IMR-90 (cell line): Measurements from ENCODE around the gene SLF2. TPM values are rescaled to one million over a fixed set of nuclear protein-coding genes. Genes with fewer than 3 reads are reported as not detected.

Experiments
- ATAC-seq: fragments of 200-7000 bp; cut with Tn5 transposase; 2 replicates; pipeline ENCODE4 v1.9.1; 2020; ENCODE audit warnings: low read depth, mild to moderate bottlenecking, moderate library complexity
- BruUV-seq: library from RNA; stranded (reverse); fragments of 400-500 nt; replicated peaks from 2 replicates; lab custom pipeline; 2021; lab: Mats Ljungman, UMichigan
- CTCF ChIA-PET: fragments of 300-600 bp; formaldehyde crosslinking; extraction: SDS; loops from one replicate; lab custom pipeline; 2021; ENCODE audit warnings: antibody characterized with exemption; lab: Yijun Ruan, JAX
- POLR2A ChIA-PET: fragments of 300-600 bp; sonication (Branson Sonifier 250); formaldehyde crosslinking; loops from one replicate; lab custom pipeline; 2022; ENCODE audit warnings: antibody characterized with exemption; ENCODE audit not compliant: unreplicated experiment; lab: Charles Lee
- DNase-seq: peaks from one replicate; pipeline ENCODE4 v3.0.0; 2013
- H2AFZ ChIP-seq: replicated peaks from 2 replicates; pipeline ENCODE3; 2013; ENCODE audit warnings: low read length, mild to moderate bottlenecking; ENCODE audit not compliant: poor library complexity
- H2AK5ac ChIP-seq: 2 replicates; pipeline ENCODE4 v1.6.1; 2013; ENCODE audit warnings: low read depth, low read length, inconsistent platforms
- H2AK9ac ChIP-seq: replicated peaks from 2 replicates; pipeline ENCODE3; 2013; ENCODE audit warnings: mild to moderate bottlenecking, low read depth, low read length, moderate library complexity; ENCODE audit not compliant: poor library complexity
- H2BK120ac ChIP-seq: 2 replicates; pipeline ENCODE4 v1.6.1; 2013; ENCODE audit warnings: low read depth, low read length, inconsistent platforms
- H2BK15ac ChIP-seq: 3 replicates; pipeline ENCODE4 v1.6.1; 2013; ENCODE audit warnings: low read depth, low read length, inconsistent platforms
- H2BK20ac ChIP-seq: 2 replicates; pipeline ENCODE4 v1.6.1; 2013; ENCODE audit warnings: low read depth, mild to moderate bottlenecking, inconsistent platforms, low read length, moderate library complexity
- H2BK5ac ChIP-seq: 2 replicates; pipeline ENCODE4 v1.6.1; 2013; ENCODE audit warnings: mild to moderate bottlenecking, low read depth, low read length, inconsistent platforms; ENCODE audit not compliant: poor library complexity, severe bottlenecking
- H3K14ac ChIP-seq: replicated peaks from 2 replicates; pipeline ENCODE4 v1.6.1; 2013; ENCODE audit warnings: low read depth, low read length, inconsistent platforms
- H3K18ac ChIP-seq: 2 replicates; pipeline ENCODE4 v1.6.1; 2013; ENCODE audit warnings: low read depth, low read length, control low read depth
- H3K23ac ChIP-seq: 2 replicates; pipeline ENCODE4 v1.6.1; 2013; ENCODE audit warnings: low read depth, low read length, inconsistent platforms
- H3K27ac ChIP-seq: 2 replicates; pipeline ENCODE4 v1.5.1; 2013; ENCODE audit warnings: mild to moderate bottlenecking, control low read depth, low read length; ENCODE audit not compliant: insufficient read depth
- H3K27me3 ChIP-seq: 2 replicates; pipeline ENCODE4 v1.6.1; 2013; ENCODE audit warnings: low read length; ENCODE audit not compliant: control insufficient read depth, insufficient read depth
- H3K36me3 ChIP-seq: 2 replicates; pipeline ENCODE4 v1.6.1; 2013; ENCODE audit warnings: low read length, mixed read lengths; ENCODE audit not compliant: control insufficient read depth, insufficient read depth
- H3K4ac ChIP-seq: 2 replicates; pipeline ENCODE4 v1.6.1; 2013; ENCODE audit warnings: low read depth, low read length, inconsistent platforms
- H3K4me1 ChIP-seq: 2 replicates; pipeline ENCODE4 v1.6.1; 2013; ENCODE audit warnings: low read length, mixed read lengths; ENCODE audit not compliant: control insufficient read depth, insufficient read depth
- H3K4me2 ChIP-seq: 2 replicates; pipeline ENCODE4 v1.6.1; 2013; ENCODE audit warnings: low read depth, mild to moderate bottlenecking, control low read depth, low read length, moderate library complexity
- H3K4me3 ChIP-seq: 2 replicates; pipeline ENCODE4 v1.5.1; 2013; ENCODE audit warnings: low read depth, mild to moderate bottlenecking, control low read depth, low read length, moderate library complexity; ENCODE audit not compliant: insufficient read depth
- H3K56ac ChIP-seq: 2 replicates; pipeline ENCODE4 v1.6.1; 2013; ENCODE audit warnings: low read length, inconsistent platforms; ENCODE audit not compliant: insufficient read depth; ENCODE audit errors: extremely low read depth
- H3K79me1 ChIP-seq, 2 experiments: 2 replicates each; pipeline ENCODE4 v1.6.1; 2013; ENCODE audit warnings: low read length in 2 of 2, inconsistent platforms in 1 of 2, low read depth in 1 of 2
- H3K9ac ChIP-seq: 2 replicates; pipeline ENCODE4 v1.6.1; 2013; ENCODE audit warnings: low read depth, low read length, control low read depth
- H3K9me1 ChIP-seq: 2 replicates; pipeline ENCODE4 v1.6.1; 2013; ENCODE audit warnings: low read length, inconsistent platforms; ENCODE audit not compliant: insufficient read depth
- H3K9me3 ChIP-seq: 2 replicates; pipeline ENCODE4 v1.6.1; 2013; ENCODE audit warnings: low read length; ENCODE audit not compliant: control insufficient read depth, insufficient read depth
- H4K20me1 ChIP-seq: 2 replicates; pipeline ENCODE4 v1.6.1; 2013; ENCODE audit warnings: low read length, inconsistent platforms; ENCODE audit not compliant: insufficient read depth
- H4K5ac ChIP-seq: 2 replicates; pipeline ENCODE4 v1.6.1; 2013; ENCODE audit warnings: mild to moderate bottlenecking, low read depth, low read length, control low read depth
- H4K8ac ChIP-seq, 2 experiments: 2 replicates each; pipeline ENCODE4 v1.6.1; 2013; ENCODE audit warnings: low read depth in 2 of 2, low read length in 2 of 2, control low read depth in 1 of 2, inconsistent platforms in 1 of 2
- H4K91ac ChIP-seq: 2 replicates; pipeline ENCODE4 v1.6.1; 2013; ENCODE audit warnings: low read depth, low read length, inconsistent platforms; ENCODE audit not compliant: insufficient read depth
- BHLHE40 ChIP-seq: fragments of 150-350 bp; IDR thresholded peaks from 2 replicates; pipeline ENCODE4 v1.6.1; 2016; ENCODE audit warnings: mild to moderate bottlenecking, low read depth, low read length
- CEBPB ChIP-seq: IDR thresholded peaks from 2 replicates; pipeline ENCODE4 v1.6.1; 2012; ENCODE audit warnings: low read depth, low read length, improper control_type of control experiment
- CHD1 ChIP-seq: IDR thresholded peaks from 2 replicates; pipeline ENCODE4 v1.6.1; 2012; ENCODE audit warnings: low read depth, low read length, improper control_type of control experiment
- FOS ChIP-seq: fragments of 150-350 bp; IDR thresholded peaks from 2 replicates; pipeline ENCODE4 v1.6.1; 2016; ENCODE audit warnings: low read depth, low read length
- MAZ ChIP-seq: IDR thresholded peaks from 2 replicates; pipeline ENCODE4 v1.6.1; 2012; ENCODE audit warnings: low read depth, mild to moderate bottlenecking, low read length, improper control_type of control experiment, moderate library complexity, borderline replicate concordance
- MXI1 ChIP-seq: IDR thresholded peaks from 2 replicates; pipeline ENCODE4 v1.6.1; 2012; ENCODE audit warnings: low read depth, mild to moderate bottlenecking, low read length, moderate library complexity, borderline replicate concordance
- NFE2L2 ChIP-seq: fragments of 150-350 bp; IDR thresholded peaks from 2 replicates; pipeline ENCODE4 v1.6.1; 2016; ENCODE audit warnings: low read depth, mild to moderate bottlenecking, low read length
- POLR2A ChIP-seq: IDR thresholded peaks from 2 replicates; pipeline ENCODE4 v1.6.1; 2012; ENCODE audit warnings: mild to moderate bottlenecking, low read depth, low read length
- RAD21 ChIP-seq: IDR thresholded peaks from 2 replicates; pipeline ENCODE4 v1.6.1; 2012; ENCODE audit warnings: low read length, improper control_type of control experiment
- RCOR1 ChIP-seq: IDR thresholded peaks from 2 replicates; pipeline ENCODE4 v1.6.1; 2012; ENCODE audit warnings: mild to moderate bottlenecking, low read length, improper control_type of control experiment; ENCODE audit not compliant: insufficient replicate concordance
- RFX5 ChIP-seq: IDR thresholded peaks from 2 replicates; pipeline ENCODE4 v1.8.0; 2012; ENCODE audit warnings: low read depth, mild to moderate bottlenecking, low read length, moderate library complexity
- SMC3 ChIP-seq: fragments of 150-350 bp; IDR thresholded peaks from 2 replicates; pipeline ENCODE4 v1.6.1; 2016; ENCODE audit warnings: low read depth, mild to moderate bottlenecking, antibody characterized with exemption, low read length, moderate library complexity
- WGBS, 2 experiments: methylation state at CpG; one replicate each; pipeline versions ENCODE4 v1.1.5 to v1.1.7; 2013; ENCODE audit warnings: missing lambda C conversion rate in 2 of 2; ENCODE audit not compliant: insufficient read length in 1 of 2; ENCODE audit errors: extremely low coverage in 2 of 2; 5-methylcytosine and 5-hydroxymethylcytosine counted together
- dilution Hi-C: fragments of 300-500 bp; cut with HindIII; formaldehyde crosslinking; loops from one replicate; pipeline ENCODE4 v1.14.3; 2018; ENCODE audit warnings: low sequenced_read_pairs; ENCODE audit not compliant: unreplicated experiment
- in situ Hi-C: fragments of 300-500 bp; cut with MboI; formaldehyde crosslinking; loops from 3 replicates; pipeline ENCODE4 v1.14.3; 2019; ENCODE audit warnings: low sequenced_read_pairs, inconsistent platforms, mixed read lengths
- intact Hi-C: fragments of 100-400 bp; cut with micrococcal nuclease; formaldehyde crosslinking; loops from 2 replicates; pipeline ENCODE4 v1.10.0; 2022
- polyA plus RNA-seq, 3 experiments: library from polyadenylated mRNA; depleted of rRNA; stranded (reverse); fragments of >200 nt; gene quantifications; 2 replicates each; pipeline ENCODE4 v1.2.3, GENCODE V29; 2012; ENCODE audit warnings: low replicate concordance in 1 of 3
- total RNA-seq: library from RNA; depleted of rRNA; stranded (reverse); fragments of >200 nt; gene quantifications from 2 replicates; pipeline ENCODE4 v1.2.3, GENCODE V29; 2012
- TF ChIP-seq, protein P1 (sequence below): fragments of 150-350 bp; IDR thresholded peaks from 2 replicates; pipeline ENCODE4 v1.6.1; 2016; ENCODE audit warnings: low read depth, mild to moderate bottlenecking, low read length, moderate library complexity, borderline replicate concordance
- TF ChIP-seq, protein P2 (sequence below): fragments of 150-350 bp; IDR thresholded peaks from 2 replicates; pipeline ENCODE4 v1.6.1; 2017; ENCODE audit warnings: mild to moderate bottlenecking, antibody characterized with exemption, low read length, low read depth

The SLF2 gene
- total and polyA plus RNA-seq, 2 of the 4 experiments (the other 2 are of a cell fraction): 8.5 to 21.7 TPM

DNA sequence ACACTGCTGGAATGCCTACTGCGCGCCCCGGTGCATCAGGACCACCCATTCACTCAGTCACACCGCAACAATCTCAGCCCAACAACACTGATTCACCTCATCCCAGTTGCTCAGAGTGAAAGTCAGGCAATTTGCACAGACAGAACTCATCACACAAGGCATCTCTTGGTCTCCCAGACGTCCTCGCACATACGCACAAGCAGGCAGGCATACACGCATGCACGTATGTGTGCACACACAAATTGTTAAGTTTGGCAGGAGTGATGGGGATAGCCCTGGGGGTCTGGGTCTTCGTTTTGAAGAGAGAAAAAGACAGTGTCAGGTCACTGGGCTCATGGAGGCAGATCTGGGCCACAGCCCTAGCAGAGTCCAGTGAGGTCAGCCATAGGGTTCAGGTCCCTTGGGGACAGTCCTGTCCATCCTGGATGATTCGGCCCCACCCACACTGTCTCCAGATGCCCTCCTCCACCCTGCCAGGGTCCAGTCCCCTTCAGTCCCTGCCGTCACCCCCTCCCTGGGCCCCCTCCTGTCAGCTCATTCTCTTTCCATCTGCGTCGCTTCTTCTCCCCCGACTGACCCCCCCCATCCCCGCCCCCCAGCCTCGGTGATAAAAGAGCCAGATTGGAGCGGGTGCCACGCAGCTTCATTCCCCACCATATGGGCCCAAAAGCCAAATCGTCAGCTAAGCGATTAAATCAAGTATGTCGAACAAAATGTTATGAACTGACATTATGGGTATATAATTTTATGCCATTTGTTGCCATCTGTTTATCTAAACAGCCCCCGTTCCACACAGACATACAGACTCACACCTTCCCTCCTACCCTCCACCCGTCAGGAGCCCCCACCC is 48.5 kb upstream of the SLF2 start:
- peaks cover 75% of the 10 kb centered on the region for H3K27me3 ChIP-seq

More for the DNA sequence above, 48.5 kb upstream of the SLF2 start:
- Histone ChIP-seq H3K4me2 (no peak overlapping the region), H3K9me1 (no peaks in the 10 kb centered on the region), H3K9ac (no peak overlapping the region), H4K5ac (no peak overlapping the region), H4K8ac (no peak overlapping the region), H3K27ac (no peak overlapping the region), H2BK20ac (no peak overlapping the region), H2AK5ac (no peak overlapping the region), H3K79me1 (no peaks in the 10 kb centered on the region), H3K56ac (no peak overlapping the region), H2BK5ac (no peak overlapping the region), H3K4me1 (no peaks in the 10 kb centered on the region), H3K4ac (no peak overlapping the region), H3K23ac (no peak overlapping the region), H2BK15ac (no peak overlapping the region), H2BK120ac (no peak overlapping the region), H3K4me3 (no peak overlapping the region), H2AFZ (peak overlapping the region; percentile 21), H4K20me1 (no peaks in the 10 kb centered on the region), H3K9me3 (no peaks in the 10 kb centered on the region), H2AK9ac (no peak overlapping the region), H3K36me3 (no peaks in the 10 kb centered on the region), H3K14ac (no peak overlapping the region), H3K18ac (no peak overlapping the region), H4K91ac (no peak overlapping the region)
- DNase-seq: no peak
- no TSS peak for BruUV-seq
- CTCF ChIA-PET: no interaction called here
- dilution Hi-C loops (no loop called here), in situ Hi-C loops (no loop called here), intact Hi-C loops (no loop called here)
- WGBS, 2 experiments: 78% methylated on average over 10 of the region's 24 CpGs; no CpG with 5 or more reads in 1 of the 2 experiments
- ATAC-seq: no peak
- TF ChIP-seq SMC3: no peak
- no peak for TF ChIP-seq MXI1
- TF ChIP-seq NFE2L2: no peak
- no peak for TF ChIP-seq FOS
- TF ChIP-seq, protein P1, sequence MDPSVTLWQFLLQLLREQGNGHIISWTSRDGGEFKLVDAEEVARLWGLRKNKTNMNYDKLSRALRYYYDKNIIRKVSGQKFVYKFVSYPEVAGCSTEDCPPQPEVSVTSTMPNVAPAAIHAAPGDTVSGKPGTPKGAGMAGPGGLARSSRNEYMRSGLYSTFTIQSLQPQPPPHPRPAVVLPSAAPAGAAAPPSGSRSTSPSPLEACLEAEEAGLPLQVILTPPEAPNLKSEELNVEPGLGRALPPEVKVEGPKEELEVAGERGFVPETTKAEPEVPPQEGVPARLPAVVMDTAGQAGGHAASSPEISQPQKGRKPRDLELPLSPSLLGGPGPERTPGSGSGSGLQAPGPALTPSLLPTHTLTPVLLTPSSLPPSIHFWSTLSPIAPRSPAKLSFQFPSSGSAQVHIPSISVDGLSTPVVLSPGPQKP: no peak
- no peak for TF ChIP-seq BHLHE40
- TF ChIP-seq CEBPB: no peak
- TF ChIP-seq MAZ: no peak
- TF ChIP-seq, protein P2, sequence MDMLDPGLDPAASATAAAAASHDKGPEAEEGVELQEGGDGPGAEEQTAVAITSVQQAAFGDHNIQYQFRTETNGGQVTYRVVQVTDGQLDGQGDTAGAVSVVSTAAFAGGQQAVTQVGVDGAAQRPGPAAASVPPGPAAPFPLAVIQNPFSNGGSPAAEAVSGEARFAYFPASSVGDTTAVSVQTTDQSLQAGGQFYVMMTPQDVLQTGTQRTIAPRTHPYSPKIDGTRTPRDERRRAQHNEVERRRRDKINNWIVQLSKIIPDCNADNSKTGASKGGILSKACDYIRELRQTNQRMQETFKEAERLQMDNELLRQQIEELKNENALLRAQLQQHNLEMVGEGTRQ: no peak
- no peak for TF ChIP-seq CHD1
- TF ChIP-seq RCOR1: no peak
- no peak for TF ChIP-seq RAD21
- TF ChIP-seq POLR2A: no peak
- TF ChIP-seq RFX5: no peak
- POLR2A ChIA-PET: no interaction called here
